GM18499 (cell line): Measurements from ENCODE around the gene MYH13.

ENCODE experiments used
- ATAC-seq: cut with Tn5 transposase; IDR thresholded peaks from one replicate; pipeline ENCODE4 v1.9.1; 2021; ENCODE audit warnings: moderate number of reproducible peaks; ENCODE audit not compliant: insufficient read depth, unreplicated experiment

The MYH13 gene

DNA sequence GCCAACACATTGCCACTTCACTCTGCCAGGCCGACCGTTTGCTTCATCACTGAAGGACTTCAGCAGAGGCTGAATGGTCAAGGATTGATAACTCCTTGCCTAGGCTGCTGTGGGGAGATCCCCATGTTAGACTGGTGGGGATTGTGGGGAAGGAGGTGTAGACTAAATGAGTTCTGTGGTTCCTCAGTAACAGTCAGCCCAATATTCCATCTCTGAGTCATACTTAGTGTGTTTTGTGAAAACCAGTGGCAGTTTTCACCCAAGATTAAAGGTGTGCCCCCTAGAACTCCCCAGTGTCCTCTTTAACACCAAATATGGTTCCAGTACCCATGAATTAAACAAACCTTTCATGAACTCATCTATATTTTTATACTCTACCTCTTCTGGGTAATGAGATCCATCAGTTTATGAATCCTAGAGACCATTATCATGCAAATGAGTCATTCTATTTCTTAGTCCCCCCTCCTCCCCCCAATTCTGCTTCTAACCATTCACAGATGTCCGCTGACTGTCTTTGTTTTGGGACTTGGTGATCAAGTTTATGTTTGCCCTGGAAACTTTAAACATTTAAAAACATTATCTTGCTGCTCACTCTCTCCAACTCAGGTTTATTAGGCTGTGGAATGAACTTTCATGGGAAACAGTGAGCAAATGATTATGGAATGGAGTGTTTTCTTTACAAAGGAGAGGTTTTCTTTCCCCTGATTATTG lies 107.6 kb downstream of the MYH13 start:
- no peak for ATAC-seq

DNA sequence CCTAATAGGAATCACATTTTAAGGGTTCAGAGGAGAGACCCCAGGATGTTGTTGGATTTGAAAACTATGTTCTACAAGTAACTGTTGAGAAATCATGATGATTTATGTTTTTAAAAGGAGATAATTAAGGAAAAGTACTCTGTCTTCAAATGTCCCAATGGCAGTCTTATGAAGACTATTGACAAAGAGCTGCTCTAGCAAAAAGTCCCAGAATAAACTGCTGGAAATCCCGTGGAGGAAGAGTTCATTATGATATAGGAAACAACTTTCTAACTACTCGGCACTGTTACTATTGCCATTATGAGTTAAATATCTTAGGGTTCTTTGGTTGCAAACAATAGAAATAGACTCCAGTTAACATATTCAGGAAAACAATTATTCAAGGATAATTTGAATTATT lies 108.8 kb downstream of the MYH13 start:
- no peak for ATAC-seq

DNA sequence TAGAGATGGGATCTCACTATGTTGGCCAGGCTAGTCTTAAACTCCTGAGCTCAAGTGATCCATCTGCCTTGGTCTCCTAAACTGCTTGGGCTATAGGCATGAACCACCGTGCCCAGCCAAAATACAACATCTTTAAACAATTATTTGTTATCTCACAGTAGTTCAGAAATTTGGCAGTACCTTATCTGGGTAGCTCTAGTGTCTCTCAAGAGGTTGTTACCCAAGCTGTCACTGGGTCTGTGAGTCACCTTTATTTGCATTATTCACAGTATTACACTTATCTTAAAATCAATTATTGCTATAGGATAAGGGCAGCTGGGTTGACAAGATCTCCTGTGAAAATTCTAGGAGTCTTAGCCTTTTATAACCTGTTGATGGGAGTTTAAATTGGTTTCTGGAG lies 110.4 kb downstream of the MYH13 start:
- no peak for ATAC-seq

DNA sequence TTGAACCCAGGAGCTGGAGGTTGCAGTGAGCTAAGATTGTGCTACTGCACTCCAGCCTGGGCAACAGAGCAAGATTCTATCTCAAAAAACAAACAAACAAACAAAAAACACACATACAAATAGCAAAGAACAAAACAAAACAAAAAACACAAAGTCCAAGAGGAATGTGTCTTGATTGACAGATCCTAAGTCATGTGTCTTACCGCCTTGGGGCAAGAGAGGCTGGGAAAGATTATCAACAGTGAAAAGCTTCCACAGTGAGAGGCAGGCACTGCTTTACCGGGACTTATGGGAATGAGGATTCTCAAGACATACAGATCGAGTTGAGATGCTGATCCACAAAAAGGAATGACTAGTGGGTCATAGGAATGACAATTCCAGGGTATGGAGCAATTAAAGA lies 111.7 kb downstream of the MYH13 start:
- no peak for ATAC-seq

DNA sequence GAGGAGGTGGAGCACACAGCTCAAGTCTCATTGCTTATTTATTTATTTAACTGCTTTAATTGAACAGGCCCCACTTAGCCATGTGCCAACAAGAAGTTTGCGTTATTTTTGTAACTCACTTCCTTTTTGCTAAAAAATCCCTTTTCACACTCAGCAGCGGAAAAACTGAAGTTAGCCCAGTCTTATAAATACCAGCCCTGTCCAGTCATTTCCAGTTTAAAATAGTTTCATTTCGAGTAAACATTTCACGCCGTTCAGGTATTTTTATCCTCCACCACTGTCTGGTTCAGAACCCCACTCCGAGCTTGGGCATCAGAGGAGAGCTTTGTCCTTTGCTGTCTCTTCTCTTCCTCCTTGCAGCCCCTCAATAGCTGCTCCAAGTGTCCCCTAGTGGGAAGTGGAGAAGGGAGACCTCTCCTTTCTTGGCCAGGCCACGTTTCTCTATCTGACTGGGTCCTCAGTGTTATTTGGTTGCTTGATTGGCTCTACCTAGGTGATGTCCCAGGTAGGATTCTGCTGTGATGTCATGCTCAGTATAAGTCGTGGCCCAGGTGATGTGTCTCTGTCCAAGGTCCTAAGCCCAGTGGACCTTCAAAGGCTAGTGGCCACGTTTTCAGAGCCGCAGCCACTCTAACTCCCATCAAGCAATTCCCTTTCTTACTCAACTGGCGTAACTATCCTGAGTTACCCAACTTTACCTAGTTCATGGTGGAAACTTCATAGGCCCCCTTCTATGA lies 121.4 kb downstream of the MYH13 start:
- ATAC-seq = peak; percentile 63
